Endodermal cell (in vitro differentiated cells): ENCODE results near the gene CXADR. TPM values are rescaled to one million over a fixed set of nuclear protein-coding genes. Genes with fewer than 3 reads are reported as not detected.

ENCODE experiments used
- DNase-seq: peaks from one replicate; pipeline ENCODE4 v3.0.0-alpha.2; 2017
- H3K27ac ChIP-seq: 2 replicates; pipeline ENCODE4 v1.5.1; 2013; ENCODE audit warnings: mild to moderate bottlenecking, low read depth, low read length, moderate library complexity
- H3K27me3 ChIP-seq: 2 replicates; pipeline ENCODE4 v1.6.1; 2013; ENCODE audit warnings: mild to moderate bottlenecking, low read length, moderate library complexity; ENCODE audit not compliant: insufficient read depth, control insufficient read depth, poor library complexity, severe bottlenecking
- H3K36me3 ChIP-seq: 2 replicates; pipeline ENCODE4 v1.7.0; 2013; ENCODE audit warnings: mild to moderate bottlenecking, low read length, moderate library complexity; ENCODE audit not compliant: control insufficient read depth, insufficient read depth
- H3K4me1 ChIP-seq: one replicate; pipeline ENCODE4 v1.7.0; 2013; ENCODE audit warnings: low read length; ENCODE audit not compliant: control insufficient read depth, insufficient read depth
- H3K4me3 ChIP-seq: 2 replicates; pipeline ENCODE4 v1.5.1; 2013; ENCODE audit warnings: mild to moderate bottlenecking, low read length, moderate library complexity
- H3K9ac ChIP-seq: 2 replicates; pipeline ENCODE4 v1.6.1; 2013; ENCODE audit warnings: mild to moderate bottlenecking, low read length, moderate library complexity; ENCODE audit not compliant: poor library complexity, severe bottlenecking; ENCODE audit errors: extremely low read depth
- H3K9me3 ChIP-seq: 2 replicates; pipeline ENCODE4 v1.6.1; 2013; ENCODE audit warnings: mild to moderate bottlenecking, low read length, moderate library complexity; ENCODE audit not compliant: control insufficient read depth
- H3K27ac Mint-ChIP-seq: 2 replicates; pipeline ENCODE4 v1.8.0; 2020; ENCODE audit warnings: mixed read lengths
- H3K27me3 Mint-ChIP-seq: 2 replicates; pipeline ENCODE4 v1.8.0; 2021; ENCODE audit warnings: mild to moderate bottlenecking, mixed read lengths; ENCODE audit not compliant: insufficient read depth
- H3K36me3 Mint-ChIP-seq: 2 replicates; pipeline ENCODE4 v1.8.0; 2020; ENCODE audit warnings: low read depth, mixed read lengths
- H3K4me1 Mint-ChIP-seq: 2 replicates; pipeline ENCODE4 v1.8.0; 2020; ENCODE audit warnings: mixed read lengths
- H3K4me3 Mint-ChIP-seq: 2 replicates; pipeline ENCODE4 v1.8.0; 2020; ENCODE audit warnings: mild to moderate bottlenecking, moderate library complexity, mixed read lengths
- H3K9me3 Mint-ChIP-seq: 2 replicates; pipeline ENCODE4 v1.8.0; 2020; ENCODE audit warnings: mild to moderate bottlenecking, mixed read lengths
- CTCF ChIP-seq: fragments of 200-600 bp; sonication (generic); conservative IDR thresholded peaks from 2 replicates; pipeline ENCODE4 v1.5.0; 2021; ENCODE audit warnings: antibody characterized with exemption, mild to moderate bottlenecking
- WGBS, 2 experiments: methylation state at CpG; one replicate each; pipeline versions ENCODE4 v1.1.5 to v1.1.7; 2013; ENCODE audit warnings: missing lambda C conversion rate in 2 of 2, mixed read lengths in 1 of 2; ENCODE audit not compliant: insufficient coverage in 1 of 2, insufficient read length in 1 of 2; 5-methylcytosine and 5-hydroxymethylcytosine counted together
- total RNA-seq, 2 donors: library from RNA; stranded (reverse); fragmentation: NEBNext Ultra II Directional in 1 of 2; extraction: Animal tissue kit (Norgen Biotek cat#: 25700) in 1 of 2; gene quantifications; 2 replicates in 1 of 2; 3 replicates in 1 of 2; pipeline ENCODE4 v1.2.1, GENCODE V29; 2021

The CXADR gene
- total RNA-seq, 2 donors from 2014 or later: 60.5 to 84.3 TPM

GRCh38 chr21:17572431-17572830, 59.6 kb downstream of the CXADR start:
- Mint-ChIP-seq H3K36me3 (peaks cover 12% of the 10 kb centered on the region), H3K9me3 (no peaks in the 10 kb centered on the region), H3K27me3 (no peaks in the 10 kb centered on the region), H3K4me1 (peaks cover 3% of the 10 kb centered on the region), H3K27ac (no peak overlapping the region), H3K4me3 (no peak overlapping the region)
- H3K4me3 ChIP-seq: no peak overlapping the region
- H3K4me1 ChIP-seq: no peaks in the 10 kb centered on the region
- peaks cover 28% of the 10 kb centered on the region for H3K36me3 ChIP-seq
- no peak for DNase-seq
- H3K9ac ChIP-seq: no peak overlapping the region
- 88 to 89% methylated on average over 5 to 6 of the region's 6 CpGs for WGBS, 2 experiments
- no peak overlapping the region for H3K27ac ChIP-seq
- H3K27me3 ChIP-seq: no peaks in the 10 kb centered on the region
- no peaks in the 10 kb centered on the region for H3K9me3 ChIP-seq
- no peak for TF ChIP-seq CTCF

- Histone ChIP-seq H3K4me1 (no peaks in the 10 kb centered on the region), H3K27me3 (no peaks in the 10 kb centered on the region), H3K27ac (no peak overlapping the region), H3K36me3 (peaks cover 17% of the 10 kb centered on the region), H3K9me3 (no peaks in the 10 kb centered on the region), H3K9ac (no peak overlapping the region), H3K4me3 (no peak overlapping the region)
- Mint-ChIP-seq H3K4me1 (peaks cover 12% of the 10 kb centered on the region), H3K27ac (no peak overlapping the region), H3K36me3 (peaks cover 17% of the 10 kb centered on the region), H3K4me3 (no peak overlapping the region), H3K27me3 (no peaks in the 10 kb centered on the region), H3K9me3 (no peaks in the 10 kb centered on the region)
- no peak for DNase-seq
- 96 to 100% methylated on average over 2 to 5 of the region's 5 CpGs for WGBS, 2 experiments
- TF ChIP-seq CTCF: no peak
Observed at GRCh38 chr21:17575076-17575475, 62.2 kb downstream of the CXADR start.

GRCh38 chr21:17576080-17576835, 63.4 kb downstream of the CXADR start:
- H3K27ac ChIP-seq: no peak overlapping the region
- no peak overlapping the region for H3K27ac Mint-ChIP-seq
- 89 to 94% methylated on average over 2 to 4 of the region's 5 CpGs for WGBS, 2 experiments

More at GRCh38 chr21:17576080-17576835, 63.4 kb downstream of the CXADR start:
- no peak for TF ChIP-seq CTCF
- Mint-ChIP-seq H3K27me3 (no peaks in the 10 kb centered on the region), H3K4me3 (no peak overlapping the region), H3K9me3 (no peaks in the 10 kb centered on the region), H3K4me1 (peaks cover 12% of the 10 kb centered on the region), H3K36me3 (peaks cover 18% of the 10 kb centered on the region)
- H3K4me3 ChIP-seq: no peak overlapping the region
- no peaks in the 10 kb centered on the region for H3K27me3 ChIP-seq
- no peak overlapping the region for H3K9ac ChIP-seq
- no peak for DNase-seq
- no peaks in the 10 kb centered on the region for H3K4me1 ChIP-seq
- H3K36me3 ChIP-seq: peaks cover 10% of the 10 kb centered on the region
- H3K9me3 ChIP-seq: no peaks in the 10 kb centered on the region
